ENCODE data around the gene FBXL15. TPM values are rescaled to one million over a fixed set of nuclear protein-coding genes. Genes with fewer than 3 reads are reported as not detected.

FBXL15 gene
- total RNA-seq, 1 donor from 2014 or later = 12.3 TPM

- Histone ChIP-seq H3K4me3 (peak overlapping the region; percentile 80), H3K36me3 (peaks cover 33% of the 10 kb centered on the region), H3K9me3 (replicated peaks) (no peaks in the 10 kb centered on the region), H3K27ac (replicated peaks) (peak overlapping the region; percentile 95), H3K27me3 (ENCODE audit: low read depth) (no peaks in the 10 kb centered on the region), H3K4me1 (peaks cover 51% of the 10 kb centered on the region)
- intact Hi-C loops (cut with micrococcal nuclease) = loop anchor here (10.0 kb wide), 2 partner anchors 76 to 186 kb away; no protein-coding TSS in a partner anchor
- no peak for DNase-seq
- no peak for TF ChIP-seq CTCF (IDR thresholded peaks at IDR 0.05; ENCODE audit: borderline replicate concordance)
Measured at GRCh38 chr10:102398172-102399020, 22.2 kb upstream of the FBXL15 start.

- peak; percentile 90 for DNase-seq
- peak; percentile 97 for TF ChIP-seq CTCF (IDR thresholded peaks at IDR 0.05; ENCODE audit: borderline replicate concordance)
- H3K4me1 ChIP-seq = peaks cover 43% of the 10 kb centered on the region
- no peaks in the 10 kb centered on the region for H3K9me3 ChIP-seq (replicated peaks)
- peak overlapping the region; percentile 95 for H3K27ac ChIP-seq (replicated peaks)
- H3K4me3 ChIP-seq = peak overlapping the region; percentile 80
- H3K27me3 ChIP-seq (ENCODE audit: low read depth) = no peaks in the 10 kb centered on the region
- H3K36me3 ChIP-seq = peaks cover 33% of the 10 kb centered on the region
- intact Hi-C loops (cut with micrococcal nuclease) = loop anchor here (10.0 kb wide), 2 partner anchors 75 to 185 kb away; no protein-coding TSS in a partner anchor
Measured at GRCh38 chr10:102399217-102400021, 21.2 kb upstream of the FBXL15 start.

- H3K27ac ChIP-seq (replicated peaks) = peak overlapping the region; percentile 95
Measured at GRCh38 chr10:102400076-102400475, 20.6 kb upstream of the FBXL15 start.

GRCh38 chr10:102400598-102401341, 19.9 kb upstream of the FBXL15 start:
- Histone ChIP-seq H3K27ac (replicated peaks) (no peak overlapping the region), H3K4me3 (no peak overlapping the region), H3K9me3 (replicated peaks) (no peaks in the 10 kb centered on the region), H3K4me1 (peaks cover 33% of the 10 kb centered on the region), H3K36me3 (peaks cover 33% of the 10 kb centered on the region), H3K27me3 (ENCODE audit: low read depth) (no peaks in the 10 kb centered on the region)
- DNase-seq = no peak
- intact Hi-C loops (cut with micrococcal nuclease) = no loop called here
- no peak for TF ChIP-seq CTCF (IDR thresholded peaks at IDR 0.05; ENCODE audit: borderline replicate concordance)

More at GRCh38 chr10:102400076-102400475, 20.6 kb upstream of the FBXL15 start:
- peaks cover 37% of the 10 kb centered on the region for H3K4me1 ChIP-seq
- H3K9me3 ChIP-seq (replicated peaks) = no peaks in the 10 kb centered on the region
- no peak for TF ChIP-seq CTCF (IDR thresholded peaks at IDR 0.05; ENCODE audit: borderline replicate concordance)
- H3K27me3 ChIP-seq (ENCODE audit: low read depth) = no peaks in the 10 kb centered on the region
- H3K4me3 ChIP-seq = peak overlapping the region; percentile 80
- intact Hi-C loops (cut with micrococcal nuclease) = no loop called here
- DNase-seq = no peak
- peaks cover 33% of the 10 kb centered on the region for H3K36me3 ChIP-seq

- Histone ChIP-seq H3K27me3 (ENCODE audit: low read depth) (no peaks in the 10 kb centered on the region), H3K4me3 (no peak overlapping the region), H3K36me3 (peaks cover 33% of the 10 kb centered on the region), H3K27ac (replicated peaks) (no peak overlapping the region), H3K9me3 (replicated peaks) (no peaks in the 10 kb centered on the region), H3K4me1 (peaks cover 28% of the 10 kb centered on the region)
- no peak for DNase-seq
- intact Hi-C loops (cut with micrococcal nuclease) = no loop called here
- no peak for TF ChIP-seq CTCF (IDR thresholded peaks at IDR 0.05; ENCODE audit: borderline replicate concordance)
Measured at GRCh38 chr10:102401342-102401654, 19.3 kb upstream of the FBXL15 start.

Data from left ventricle myocardium inferior (tissue), 1 donor.